Choroid plexus epithelial cell (primary cell): ENCODE measurements around the gene MESD.

Source experiments
- DNase-seq: peaks from one replicate; pipeline ENCODE4 v3.0.0-alpha.2; 2010; ENCODE audit warnings: low read depth
- H3K4me3 ChIP-seq: 2 replicates; pipeline ENCODE4 v1.5.1; 2011; ENCODE audit warnings: low read depth, mild to moderate bottlenecking, control low read depth, low read length, moderate library complexity
- CTCF ChIP-seq: conservative IDR thresholded peaks from 2 replicates; pipeline ENCODE4 v1.5.1; 2011; ENCODE audit warnings: low read depth, mild to moderate bottlenecking, control low read depth, inconsistent platforms, low read length, moderate library complexity

Gene MESD

GRCh38 chr15:80991421-80991820, 1.8 kb upstream of the MESD start:
- no peak overlapping the region for H3K4me3 ChIP-seq
- TF ChIP-seq CTCF = peak; percentile 30
- DNase-seq = peak; percentile 72

DNA sequence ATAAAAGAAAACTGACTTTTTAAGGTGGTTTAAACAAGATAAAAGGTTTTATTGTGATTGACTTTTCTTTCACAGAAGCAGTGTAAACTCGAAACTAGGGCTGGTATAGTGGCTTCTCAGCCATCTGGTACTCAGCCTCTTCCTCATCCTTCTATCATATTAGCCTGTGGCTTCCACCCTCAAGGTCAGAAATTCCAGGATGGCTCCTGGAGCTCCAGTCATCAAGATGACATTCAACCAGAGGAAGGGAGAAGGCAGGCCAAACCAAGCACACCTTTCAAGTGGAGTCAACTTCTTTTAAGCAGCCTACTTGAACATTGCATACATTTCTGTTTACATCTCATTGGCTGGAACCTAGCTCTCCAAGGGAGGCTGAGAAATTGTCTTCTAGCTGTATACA, 1.3 kb upstream of the MESD start:
- no peak overlapping the region for H3K4me3 ChIP-seq
- DNase-seq = no peak
- TF ChIP-seq CTCF = no peak

- DNase-seq = no peak
- peak overlapping the region; percentile 97 for H3K4me3 ChIP-seq
- no peak for TF ChIP-seq CTCF
Measured at GRCh38 chr15:80989081-80989517, 520 bp downstream of the MESD start.

DNA sequence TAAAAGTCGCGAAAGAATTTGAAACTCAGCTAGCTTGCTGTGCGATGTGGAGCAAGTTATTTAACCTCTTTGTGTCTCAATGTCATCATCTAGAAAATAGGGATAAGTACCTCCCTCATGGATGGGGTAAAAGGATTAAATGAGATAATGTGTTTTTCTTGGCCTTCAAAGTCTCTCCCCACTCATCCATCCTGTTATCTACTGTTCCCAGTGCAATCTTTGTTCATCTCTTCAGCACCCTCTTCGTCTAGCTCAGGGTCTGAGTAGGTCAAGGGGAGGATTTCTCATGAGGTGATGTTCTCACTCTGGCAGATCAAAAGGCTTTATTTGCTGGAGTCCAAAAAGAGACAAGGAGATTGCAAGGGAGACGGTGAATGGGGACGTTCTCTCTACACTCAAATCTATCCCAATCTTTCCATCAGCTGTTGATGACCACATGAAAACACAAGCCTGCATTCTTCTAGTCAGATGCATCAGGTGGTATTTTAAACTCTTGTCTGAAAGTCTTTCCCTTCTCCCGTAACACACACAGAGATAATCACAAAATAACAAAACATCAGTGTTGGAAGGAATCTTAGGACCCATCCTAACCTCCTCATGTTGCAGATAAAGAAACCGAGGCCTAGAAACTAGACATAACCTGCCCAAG, 1.3 kb downstream of the MESD start:
- TF ChIP-seq CTCF = no peak

DNA sequence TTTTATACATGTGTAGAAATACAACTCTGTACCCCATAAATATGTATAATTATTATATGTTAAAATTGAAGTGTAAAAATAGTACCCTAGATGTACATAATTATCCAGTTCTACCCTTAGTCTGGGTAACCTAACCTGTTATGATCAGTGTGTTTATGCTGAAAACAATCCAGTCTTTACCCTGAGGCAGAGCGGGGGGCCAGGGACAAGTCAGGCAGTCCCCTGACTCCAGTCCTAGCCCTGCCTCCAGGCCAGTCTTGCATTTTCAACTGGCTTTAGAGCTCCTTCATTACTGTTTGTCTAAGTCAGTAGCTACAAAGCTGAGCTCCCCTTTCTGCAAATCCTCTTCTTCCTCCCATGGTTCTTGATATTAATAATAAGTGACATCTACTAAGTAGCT, 3.1 kb downstream of the MESD start:
- no peak for DNase-seq

More for the DNA sequence above, 1.3 kb downstream of the MESD start:
- peak overlapping the region; percentile 97 for H3K4me3 ChIP-seq
- DNase-seq = no peak

DNA sequence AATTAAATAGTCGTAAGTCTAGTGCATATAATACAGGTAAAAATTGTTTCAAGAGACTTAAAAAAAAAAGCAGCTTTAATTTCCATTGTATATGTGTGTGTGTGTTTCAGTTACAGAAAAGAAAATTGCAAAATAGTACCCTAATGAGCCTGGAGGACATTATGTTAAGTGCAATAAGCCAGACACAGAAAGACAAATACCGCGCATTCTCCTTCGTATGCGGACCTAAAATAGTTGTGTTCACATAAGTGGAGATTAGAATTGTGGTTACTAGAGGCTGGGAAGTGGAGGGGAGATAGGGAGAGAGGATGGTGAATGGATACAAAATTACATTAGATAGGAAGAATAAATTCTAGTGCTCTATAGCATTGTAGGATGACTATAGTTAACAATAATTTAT, 3.6 kb downstream of the MESD start:
- no peak for DNase-seq
- TF ChIP-seq CTCF = no peak

More for the DNA sequence above, 3.1 kb downstream of the MESD start:
- no peak overlapping the region for H3K4me3 ChIP-seq
- no peak for TF ChIP-seq CTCF

GRCh38 chr15:80984856-80985255, 4.8 kb downstream of the MESD start:
- H3K4me3 ChIP-seq = no peak overlapping the region
- DNase-seq = peak; percentile 56
- no peak for TF ChIP-seq CTCF

More for the DNA sequence above, 3.6 kb downstream of the MESD start:
- no peak overlapping the region for H3K4me3 ChIP-seq
